Endometrial microvascular endothelial cells (primary cell): ENCODE results near the gene ZDHHC13. TPM values are rescaled to one million over a fixed set of nuclear protein-coding genes. Genes with fewer than 3 reads are reported as not detected.

Experiments used
- in situ Hi-C: cut with HindIII; loops from 2 replicates; pipeline ENCODE4 v1.10.0; 2017; ENCODE audit warnings: low sequenced_read_pairs, low pct_unique_long_range_greater_than_20kb; ENCODE audit errors: inconsistent ontology term
- total RNA-seq: library from RNA; depleted of rRNA; stranded (reverse); fragments of >200 nt; gene quantifications from one replicate; pipeline ENCODE4 v1.2.3, GENCODE V29; 2015; ENCODE audit errors: inconsistent ontology term

The ZDHHC13 gene
- total RNA-seq, 1 donor from 2014 or later = 119 TPM

- in situ Hi-C loops = no loop called here
Observed at GRCh38 chr11:19162951-19163505, 46.1 kb downstream of the ZDHHC13 start.

DNA sequence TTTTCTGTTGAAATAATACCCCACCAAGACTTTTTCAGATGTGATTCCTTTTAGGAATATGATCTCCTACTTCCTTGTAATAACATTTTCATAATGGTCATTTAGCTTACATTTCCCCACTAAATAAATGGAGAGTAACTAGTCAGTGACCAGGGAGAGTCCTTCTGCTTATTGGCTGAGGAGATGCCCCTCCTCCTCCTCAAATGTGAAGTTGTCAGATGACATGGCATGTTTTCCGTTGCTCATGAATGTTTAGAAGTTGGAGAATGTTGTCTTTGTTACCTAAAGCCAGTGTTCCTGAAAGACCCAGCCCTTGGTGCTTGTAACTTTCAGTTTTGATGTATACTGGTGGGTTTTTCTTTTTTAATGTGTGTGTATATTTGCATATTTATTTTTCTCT, 46.6 kb downstream of the ZDHHC13 start:
- in situ Hi-C loops = no loop called here

DNA sequence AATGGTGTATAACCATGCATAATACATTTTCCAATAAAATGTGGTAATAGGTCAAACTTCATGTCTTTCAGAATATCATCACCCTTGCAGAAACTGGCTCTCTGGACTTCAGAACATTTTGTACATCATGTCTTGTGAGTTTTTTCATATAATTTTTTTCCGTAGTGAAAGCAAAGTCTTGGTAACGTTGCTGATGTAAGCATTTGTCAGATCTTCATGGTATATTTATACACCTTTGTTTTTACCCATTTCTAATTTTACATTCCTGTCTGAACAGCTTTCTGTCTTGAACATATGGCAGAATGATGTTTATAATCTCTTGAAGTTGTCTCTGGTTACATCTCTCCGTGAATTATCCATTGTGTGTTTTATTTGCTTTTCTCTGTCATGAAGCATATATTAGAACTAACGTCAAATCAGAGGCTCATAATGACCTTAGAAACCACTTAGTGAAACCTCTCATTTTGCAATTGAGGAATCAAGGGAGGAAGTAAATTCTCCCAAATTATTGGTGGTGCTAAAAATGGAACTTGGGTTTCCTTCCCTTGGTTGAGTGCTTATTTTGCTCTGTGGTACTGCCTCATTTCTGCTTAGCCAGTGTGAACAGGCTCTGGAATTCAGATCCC, 47.4 kb downstream of the ZDHHC13 start:
- in situ Hi-C loops = no loop called here

- in situ Hi-C loops = no loop called here
Observed at GRCh38 chr11:19164881-19165280, 47.9 kb downstream of the ZDHHC13 start.

DNA sequence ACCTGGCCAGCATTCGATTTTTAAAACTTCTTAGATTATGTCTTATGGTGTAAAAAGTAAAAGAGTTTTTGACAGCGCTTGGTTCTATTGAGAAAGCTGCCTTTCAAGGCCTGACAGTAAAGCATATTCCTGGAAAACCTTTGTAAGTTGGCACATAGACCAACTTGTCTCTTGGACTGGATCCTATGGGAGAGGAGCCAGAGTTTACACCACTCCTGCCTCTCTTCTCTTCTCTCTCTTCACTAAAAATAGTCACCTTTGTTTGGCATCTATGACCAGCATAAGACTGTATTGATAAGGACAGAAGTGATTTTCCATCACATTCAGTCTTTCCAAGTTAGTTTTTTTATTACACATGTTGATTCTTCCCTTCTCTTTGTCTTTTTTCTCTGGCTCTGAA, 51.1 kb downstream of the ZDHHC13 start:
- in situ Hi-C loops = no loop called here

DNA sequence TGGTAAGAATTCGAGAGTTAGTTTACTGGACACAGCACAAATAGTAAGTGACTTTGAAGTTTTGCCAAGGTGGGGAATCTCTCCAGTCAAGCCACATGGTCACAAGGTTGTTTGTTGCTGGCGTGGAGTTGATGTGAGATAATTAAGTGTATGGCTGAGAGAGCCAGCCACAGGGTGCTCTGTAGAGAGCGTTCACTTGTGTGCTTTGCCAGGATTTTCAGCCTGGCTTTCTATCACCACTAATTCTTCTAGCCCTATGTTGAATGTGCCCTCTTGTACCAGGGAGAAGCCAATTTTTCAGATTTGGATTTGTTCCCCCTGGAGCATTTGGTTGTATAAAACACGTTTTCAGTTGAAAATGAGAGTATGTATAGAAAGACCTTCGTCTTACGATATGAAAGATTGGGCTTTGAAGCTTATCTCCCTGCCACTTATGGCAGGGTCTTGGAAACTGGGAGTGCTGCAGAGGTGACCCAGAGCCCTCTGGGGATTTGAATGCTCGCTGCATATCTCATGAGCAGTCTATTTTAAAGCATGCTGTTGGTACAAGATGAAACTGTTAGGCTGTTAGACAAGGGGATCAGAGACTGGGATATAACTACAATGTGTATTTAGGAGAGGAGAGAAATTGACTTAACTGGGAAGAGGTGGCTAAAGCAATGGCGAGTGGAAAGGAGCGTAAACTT, 56.2 kb downstream of the ZDHHC13 start:
- in situ Hi-C loops = no loop called here

DNA sequence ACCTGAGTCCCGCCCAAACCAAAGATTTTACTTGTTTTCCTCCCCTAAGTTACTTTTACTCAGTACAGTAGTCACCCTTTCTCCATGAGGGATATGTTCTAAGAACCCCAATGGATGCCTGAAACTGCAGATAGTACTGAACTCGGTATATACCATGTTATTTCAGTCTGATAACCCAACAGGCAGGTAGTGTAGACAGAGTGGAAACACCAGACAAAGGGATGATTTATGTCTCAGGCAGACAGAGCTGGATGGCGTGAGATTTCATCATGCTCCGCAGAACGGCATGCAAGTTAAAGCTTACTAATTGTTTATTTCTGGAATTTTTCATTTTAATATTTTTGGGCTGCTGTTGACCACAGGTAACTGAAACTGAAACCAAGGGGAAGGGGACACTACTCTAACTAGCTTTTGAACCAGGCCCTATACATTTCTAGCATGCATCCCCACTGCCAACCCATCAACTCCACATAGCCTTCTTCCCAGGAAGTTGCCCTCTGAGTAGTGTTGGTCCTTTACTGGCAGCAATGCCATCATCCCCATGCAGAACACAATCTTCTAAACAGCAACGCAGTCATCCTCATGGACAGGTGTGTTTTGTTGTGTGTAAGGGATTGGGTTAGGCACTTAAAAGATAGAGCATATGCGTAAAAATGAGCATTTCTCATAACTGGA, 57.1 kb downstream of the ZDHHC13 start:
- in situ Hi-C loops = no loop called here

GRCh38 chr11:19176629-19177186, 59.7 kb downstream of the ZDHHC13 start:
- in situ Hi-C loops = no loop called here

DNA sequence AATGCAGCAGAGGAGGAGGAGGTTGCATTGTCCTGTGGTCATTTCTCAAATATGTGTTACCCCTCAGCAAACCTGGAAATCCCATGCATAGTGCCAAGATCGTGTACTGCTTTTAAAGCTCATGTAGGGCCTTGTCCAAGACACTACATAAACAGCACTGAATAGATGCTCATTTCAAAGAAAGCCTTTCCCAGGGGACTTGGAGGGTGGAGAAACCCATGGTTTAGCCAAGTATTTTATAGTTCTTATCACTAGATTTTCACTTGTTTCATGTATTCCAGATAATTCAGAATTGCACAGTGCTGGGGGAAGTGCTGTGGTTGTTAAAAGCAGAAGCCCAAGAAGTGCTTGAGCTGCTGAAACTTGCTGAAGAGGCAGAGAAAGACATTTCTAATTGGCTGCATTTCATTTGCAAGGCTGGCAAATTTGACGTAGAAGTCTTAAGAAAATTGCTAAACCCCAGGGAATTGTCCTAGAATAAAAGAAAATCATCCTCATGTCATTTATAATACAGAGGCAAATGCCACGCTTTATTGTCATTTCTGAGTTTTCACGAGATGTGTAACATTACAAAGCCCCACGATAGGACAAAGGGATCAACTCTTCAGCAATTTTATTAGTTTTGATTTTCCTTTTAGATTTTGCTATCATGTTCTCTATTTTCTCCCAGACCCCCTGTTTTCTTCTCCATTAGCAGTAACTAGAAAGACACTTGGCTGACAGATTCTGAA, 64.7 kb downstream of the ZDHHC13 start:
- in situ Hi-C loops = no loop called here

GRCh38 chr11:19183646-19184045, 66.7 kb downstream of the ZDHHC13 start:
- in situ Hi-C loops = no loop called here

- in situ Hi-C loops = no loop called here
Observed at GRCh38 chr11:19185036-19185435, 68.1 kb downstream of the ZDHHC13 start.

DNA sequence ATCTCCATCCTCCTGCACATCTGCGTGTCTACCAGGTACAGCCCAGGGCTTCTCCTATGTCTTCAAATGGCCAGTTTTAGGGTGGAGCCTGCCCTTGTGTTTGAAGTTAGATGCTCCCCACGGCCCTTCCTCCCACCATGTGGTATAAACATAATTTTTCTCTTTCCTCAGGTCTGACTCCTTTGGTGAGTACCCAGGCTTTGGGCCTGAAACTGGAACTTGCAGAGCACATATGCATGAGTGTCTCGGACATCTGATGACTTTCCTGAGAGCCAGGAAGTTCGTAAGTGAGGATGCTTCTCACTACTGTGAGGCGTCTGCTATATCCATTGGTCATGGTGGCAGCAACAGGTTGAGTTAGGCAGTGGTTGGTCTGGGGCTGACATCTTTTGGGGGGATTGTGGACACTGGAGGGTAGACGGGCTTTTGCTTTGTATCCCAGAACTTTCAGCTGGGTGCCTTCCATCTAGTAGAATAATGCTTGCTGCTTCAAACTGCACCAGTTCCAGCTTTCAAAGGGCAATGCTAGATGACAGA, 68.6 kb downstream of the ZDHHC13 start:
- in situ Hi-C loops = no loop called here

DNA sequence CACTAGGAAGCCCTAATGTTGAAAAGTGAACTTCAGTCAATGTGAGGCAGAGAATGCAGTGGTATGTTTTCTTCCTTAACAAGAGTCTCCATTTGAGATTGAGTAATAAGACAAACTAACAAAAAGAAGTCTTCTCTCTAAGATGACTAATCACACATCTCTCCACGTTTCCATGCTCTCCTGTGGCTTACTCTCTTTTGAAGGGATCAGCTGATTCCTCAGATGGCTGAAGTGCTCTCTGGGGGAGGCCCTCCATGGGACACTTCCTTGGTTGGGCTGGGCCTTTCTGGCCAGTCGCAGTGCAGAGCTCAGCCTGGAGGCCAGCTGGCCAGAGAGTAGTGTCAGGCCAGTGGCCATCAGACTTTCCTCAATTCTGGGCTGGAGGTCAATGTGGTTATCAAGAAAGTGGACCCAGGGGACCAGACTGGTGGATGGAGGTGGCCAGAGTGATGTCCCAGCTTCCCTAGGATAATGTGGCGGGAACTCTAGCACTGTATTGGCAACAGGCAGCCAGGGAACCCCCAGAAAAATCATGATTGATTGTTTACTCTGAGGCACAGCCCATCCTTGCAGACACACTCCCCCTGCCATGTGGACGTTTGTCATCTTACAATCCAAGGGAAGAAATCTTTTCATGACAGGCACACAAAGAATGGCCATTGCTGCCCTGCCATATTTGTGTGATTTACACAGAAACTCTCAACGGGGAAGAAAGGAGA, 70.3 kb downstream of the ZDHHC13 start:
- in situ Hi-C loops = no loop called here

- in situ Hi-C loops = no loop called here
Observed at GRCh38 chr11:19187833-19188258, 70.9 kb downstream of the ZDHHC13 start.

DNA sequence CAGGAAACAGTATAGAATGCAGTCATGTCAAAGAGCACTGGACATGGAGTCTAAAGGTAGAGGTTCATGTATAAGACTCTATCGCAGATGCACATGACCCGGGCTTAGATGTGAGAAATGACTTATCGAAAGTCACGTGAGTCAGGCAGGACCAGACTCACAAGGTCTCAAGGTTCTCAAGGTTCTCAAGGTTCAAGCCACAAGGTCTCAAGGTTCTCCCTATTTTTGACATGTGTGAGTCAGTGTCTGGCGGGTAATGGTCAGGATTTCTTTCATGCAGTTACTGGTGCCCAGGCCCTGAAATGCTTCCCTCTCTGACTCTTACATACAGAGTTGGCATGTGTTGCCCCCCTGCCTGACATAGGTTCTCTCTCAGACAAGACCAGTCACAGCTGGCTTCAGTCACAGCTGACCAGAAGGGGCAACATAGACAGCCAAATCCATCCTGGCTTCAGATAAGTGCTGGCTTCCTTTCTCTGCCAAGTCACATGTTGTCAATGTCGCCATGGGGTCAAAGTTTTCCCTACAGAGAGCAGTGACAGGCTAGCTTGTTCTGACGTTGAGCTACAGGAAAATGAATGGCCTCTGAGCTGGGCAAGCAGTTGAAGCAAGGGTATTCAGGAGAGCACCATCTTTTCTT, 74.7 kb downstream of the ZDHHC13 start:
- in situ Hi-C loops = no loop called here

DNA sequence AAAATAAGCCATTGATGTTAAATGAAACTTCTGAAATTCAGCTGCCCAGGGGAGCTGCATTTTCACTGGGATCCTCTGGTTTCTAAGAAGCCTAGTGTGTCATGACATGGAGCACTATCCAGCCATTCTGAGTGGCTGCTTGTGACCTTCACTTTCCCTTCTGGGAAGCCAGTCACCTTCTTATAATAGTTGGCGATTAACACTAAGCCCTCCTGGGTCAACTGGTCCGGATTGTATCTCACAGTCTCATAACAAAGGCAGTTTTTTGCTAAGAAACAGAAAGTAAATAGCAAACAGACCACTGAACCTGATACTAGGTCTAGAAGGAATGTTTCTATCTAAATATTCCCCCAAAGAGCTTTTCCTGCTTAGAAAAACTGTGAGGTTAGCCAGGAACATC, 76.9 kb downstream of the ZDHHC13 start:
- in situ Hi-C loops = no loop called here

GRCh38 chr11:19194620-19195308, 77.8 kb downstream of the ZDHHC13 start:
- in situ Hi-C loops = no loop called here
